ENCODE measurements around the gene OR1M1. TPM values are rescaled to one million over a fixed set of nuclear protein-coding genes. Genes with fewer than 3 reads are reported as not detected.

Gene OR1M1, protein sequence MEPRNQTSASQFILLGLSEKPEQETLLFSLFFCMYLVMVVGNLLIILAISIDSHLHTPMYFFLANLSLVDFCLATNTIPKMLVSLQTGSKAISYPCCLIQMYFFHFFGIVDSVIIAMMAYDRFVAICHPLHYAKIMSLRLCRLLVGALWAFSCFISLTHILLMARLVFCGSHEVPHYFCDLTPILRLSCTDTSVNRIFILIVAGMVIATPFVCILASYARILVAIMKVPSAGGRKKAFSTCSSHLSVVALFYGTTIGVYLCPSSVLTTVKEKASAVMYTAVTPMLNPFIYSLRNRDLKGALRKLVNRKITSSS
- polyA plus RNA-seq (2011; rRNA removed) (not detected in 2 replicates), polyA minus RNA-seq (2011; rRNA and poly(A)+ RNA removed) (not detected in 2 replicates)

DNA sequence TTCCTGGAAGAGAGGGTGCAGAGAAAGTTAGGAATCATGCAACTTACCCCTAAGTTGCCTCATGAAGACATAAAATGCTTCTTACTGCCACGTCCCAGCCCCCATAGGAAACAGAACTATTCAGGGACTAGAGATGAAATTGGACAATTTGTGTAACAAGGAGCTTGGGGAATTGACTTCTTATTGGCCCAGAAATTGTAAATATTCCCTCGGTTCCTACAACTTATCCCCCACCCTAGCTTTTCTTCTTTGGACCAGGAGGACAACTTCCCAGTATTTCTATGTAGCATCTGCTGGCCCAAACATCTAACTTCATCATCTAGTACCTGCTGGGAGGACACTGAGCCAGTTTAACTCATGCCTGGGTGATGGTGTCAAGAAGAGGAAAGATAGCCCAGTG lies at the start of gene OR1M1:
Gene OR1M1, plus strand, starts transcription at position 301 of the 400 bp plus-strand sequence. CDS start 6,184 bp downstream, outside the sequence.
- ChIA-PET CTCF (interaction anchor here (0.6 kb wide), 1 partner anchor 30 kb away, joined by 3 read pairs; no protein-coding TSS in a partner anchor), POLR2A (no interaction called here)
- Histone ChIP-seq H3K36me3 (ENCODE audit: control insufficient read depth, insufficient read depth, low read length) (no peaks in the 10 kb centered on the region), H3K4me3 (ENCODE audit: low read depth, low read length) (no peak within 1 kb of the TSS), H3K27me3 (ENCODE audit: control insufficient read depth, insufficient read depth, low read length) (no peaks in the 10 kb centered on the region)
- TF ChIP-seq, protein P1, sequence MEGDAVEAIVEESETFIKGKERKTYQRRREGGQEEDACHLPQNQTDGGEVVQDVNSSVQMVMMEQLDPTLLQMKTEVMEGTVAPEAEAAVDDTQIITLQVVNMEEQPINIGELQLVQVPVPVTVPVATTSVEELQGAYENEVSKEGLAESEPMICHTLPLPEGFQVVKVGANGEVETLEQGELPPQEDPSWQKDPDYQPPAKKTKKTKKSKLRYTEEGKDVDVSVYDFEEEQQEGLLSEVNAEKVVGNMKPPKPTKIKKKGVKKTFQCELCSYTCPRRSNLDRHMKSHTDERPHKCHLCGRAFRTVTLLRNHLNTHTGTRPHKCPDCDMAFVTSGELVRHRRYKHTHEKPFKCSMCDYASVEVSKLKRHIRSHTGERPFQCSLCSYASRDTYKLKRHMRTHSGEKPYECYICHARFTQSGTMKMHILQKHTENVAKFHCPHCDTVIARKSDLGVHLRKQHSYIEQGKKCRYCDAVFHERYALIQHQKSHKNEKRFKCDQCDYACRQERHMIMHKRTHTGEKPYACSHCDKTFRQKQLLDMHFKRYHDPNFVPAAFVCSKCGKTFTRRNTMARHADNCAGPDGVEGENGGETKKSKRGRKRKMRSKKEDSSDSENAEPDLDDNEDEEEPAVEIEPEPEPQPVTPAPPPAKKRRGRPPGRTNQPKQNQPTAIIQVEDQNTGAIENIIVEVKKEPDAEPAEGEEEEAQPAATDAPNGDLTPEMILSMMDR (IDR thresholded peaks at IDR 0.05; ENCODE audit: insufficient read depth, low read depth, low read length), result no peak
- DNase-seq (ENCODE audit: low read depth), result no peak

DNA sequence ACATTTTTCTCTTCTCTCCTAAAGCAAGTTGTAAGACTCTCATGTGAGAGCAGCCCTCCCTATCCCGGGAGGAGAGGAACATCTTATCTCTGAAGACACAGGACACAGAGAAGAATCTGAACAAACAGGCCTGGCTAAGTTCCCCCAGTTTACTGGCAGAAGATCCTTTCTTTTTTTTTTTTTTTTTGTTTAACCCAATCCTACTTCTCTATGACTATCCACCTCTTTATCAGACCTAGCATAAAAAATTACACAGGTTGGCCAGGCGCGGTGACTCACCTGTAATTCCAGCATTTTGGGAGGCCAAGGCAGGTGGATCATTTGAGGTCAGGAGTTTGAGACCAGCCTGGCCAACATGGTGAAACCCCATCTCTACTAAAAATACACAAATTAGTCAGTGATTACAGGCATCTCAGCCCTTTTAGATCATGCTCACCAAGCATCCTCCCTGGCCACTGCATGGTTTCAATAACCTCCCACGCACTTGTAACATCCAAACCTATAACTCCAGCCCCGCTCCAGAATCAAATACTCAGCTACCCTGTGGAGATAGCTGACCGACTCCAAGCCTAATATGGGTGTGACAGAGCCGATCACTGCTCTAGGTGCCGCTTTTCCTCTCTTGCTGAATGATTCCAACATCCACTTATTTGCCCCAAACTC lies 49.3 kb upstream of the OR1M1 start:
- Histone ChIP-seq H3K4me3 (ENCODE audit: low read depth, low read length) (no peak overlapping the region), H3K27me3 (ENCODE audit: control insufficient read depth, insufficient read depth, low read length) (no peaks in the 10 kb centered on the region), H3K36me3 (ENCODE audit: control insufficient read depth, insufficient read depth, low read length) (no peaks in the 10 kb centered on the region)
- ChIA-PET POLR2A (no interaction called here), CTCF (no interaction called here)
- no peak for DNase-seq (ENCODE audit: low read depth)
- TF ChIP-seq, protein P1 (IDR thresholded peaks at IDR 0.05; ENCODE audit: insufficient read depth, low read depth, low read length), result no peak

DNA sequence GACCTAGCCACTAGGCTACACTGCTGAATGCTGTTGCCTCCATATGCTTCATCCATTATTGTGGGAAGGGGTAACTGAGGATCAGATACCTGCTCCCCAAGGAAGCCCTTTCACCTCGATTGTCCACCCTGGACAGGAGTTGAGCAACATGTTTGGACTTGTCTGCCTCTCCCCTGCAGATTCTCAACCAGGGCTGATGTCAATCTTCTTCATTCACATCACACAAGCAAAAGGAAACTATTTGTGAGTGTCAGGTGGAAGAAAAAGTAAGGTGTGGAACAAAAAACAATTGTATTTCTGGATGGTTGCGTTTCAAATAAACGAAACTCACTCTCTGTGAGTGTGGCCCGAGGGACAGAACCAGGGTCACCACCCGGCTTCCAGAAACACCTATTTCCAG lies 47.1 kb upstream of the OR1M1 start:
- DNase-seq (ENCODE audit: low read depth), result no peak
- POLR2A ChIA-PET, result no interaction called here
- H3K4me3 ChIP-seq (ENCODE audit: low read depth, low read length), result no peak overlapping the region
- H3K27me3 ChIP-seq (ENCODE audit: control insufficient read depth, insufficient read depth, low read length), result no peaks in the 10 kb centered on the region
- CTCF ChIA-PET, result no interaction called here
- TF ChIP-seq, protein P1 (IDR thresholded peaks at IDR 0.05; ENCODE audit: insufficient read depth, low read depth, low read length), result no peak
- H3K36me3 ChIP-seq (ENCODE audit: control insufficient read depth, insufficient read depth, low read length), result no peaks in the 10 kb centered on the region

DNA sequence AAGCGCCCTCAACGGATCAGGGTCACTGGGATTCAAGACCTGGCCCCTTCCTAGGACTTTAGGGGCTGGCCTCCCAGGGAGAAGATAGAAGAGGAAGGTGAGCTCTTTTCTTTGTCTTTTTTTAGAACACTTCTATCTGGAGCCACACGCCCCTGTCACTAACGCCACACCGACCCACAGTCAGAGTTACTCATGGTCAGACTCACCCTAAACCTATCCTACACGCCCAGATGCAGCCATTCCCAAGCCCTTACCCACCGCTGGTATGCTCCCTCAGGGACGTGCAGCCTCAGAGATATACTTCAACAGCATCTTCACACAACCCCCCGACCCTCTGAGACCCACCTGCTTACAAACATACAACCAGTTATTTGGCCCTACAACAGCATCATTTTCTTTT lies 46.7 kb upstream of the OR1M1 start:
- CTCF ChIA-PET, result no interaction called here

DNA sequence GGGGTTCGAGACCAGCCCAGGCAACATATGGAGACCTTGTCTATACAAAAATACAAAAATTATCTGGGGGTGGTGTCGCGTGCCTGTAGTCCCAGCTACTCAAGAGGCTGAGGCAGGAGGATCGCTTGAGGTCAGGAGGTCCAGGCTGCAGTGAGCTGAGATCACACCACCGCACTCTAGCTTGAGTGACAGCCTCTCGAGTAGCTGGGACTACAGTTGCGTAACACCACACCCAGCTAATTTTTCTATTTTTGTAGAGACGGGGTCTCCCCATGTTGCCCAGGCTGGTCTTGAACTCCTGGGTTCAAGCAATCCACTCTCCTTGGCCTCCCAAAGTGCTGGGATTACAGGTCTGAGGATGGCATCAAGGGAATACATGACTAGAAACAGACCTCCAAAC lies 45.8 kb upstream of the OR1M1 start:
- TF ChIP-seq, protein P1 (IDR thresholded peaks at IDR 0.05; ENCODE audit: insufficient read depth, low read depth, low read length), result no peak
- ChIA-PET CTCF (no interaction called here), POLR2A (no interaction called here)
- Histone ChIP-seq H3K4me3 (ENCODE audit: low read depth, low read length) (no peak overlapping the region), H3K36me3 (ENCODE audit: control insufficient read depth, insufficient read depth, low read length) (no peaks in the 10 kb centered on the region), H3K27me3 (ENCODE audit: control insufficient read depth, insufficient read depth, low read length) (no peaks in the 10 kb centered on the region)
- no peak for DNase-seq (ENCODE audit: low read depth)

More for the DNA sequence above, 46.7 kb upstream of the OR1M1 start:
- Histone ChIP-seq H3K4me3 (ENCODE audit: low read depth, low read length) (no peak overlapping the region), H3K36me3 (ENCODE audit: control insufficient read depth, insufficient read depth, low read length) (no peaks in the 10 kb centered on the region), H3K27me3 (ENCODE audit: control insufficient read depth, insufficient read depth, low read length) (no peaks in the 10 kb centered on the region)
- no peak for DNase-seq (ENCODE audit: low read depth)
- POLR2A ChIA-PET, result no interaction called here
- TF ChIP-seq, protein P1 (IDR thresholded peaks at IDR 0.05; ENCODE audit: insufficient read depth, low read depth, low read length), result no peak

Measured in BJ (cell line).